HepG2 (cell line): ENCODE results near the gene ZBTB1. TPM values are rescaled to one million over a fixed set of nuclear protein-coding genes. Genes with fewer than 3 reads are reported as not detected.

Experiments
- ATAC-seq: fragments of 200-7000 bp; cut with Tn5 transposase; 3 replicates; pipeline ENCODE4 v1.9.1; 2020; ENCODE audit warnings: mild to moderate bottlenecking, moderate library complexity
- BruUV-seq: library from RNA; stranded (reverse); fragments of 400-500 nt; replicated peaks from 2 replicates; lab custom pipeline; 2021; lab: Mats Ljungman, UMichigan
- CTCF ChIA-PET: fragments of 300-600 bp; formaldehyde crosslinking; extraction: SDS; loops from one replicate; lab custom pipeline; 2021; ENCODE audit warnings: low total read pairs, inconsistent platforms, low intra/inter-chr PET ratio; lab: Yijun Ruan, JAX
- POLR2A ChIA-PET: fragments of 350-600 bp; sonication (Branson Sonifier 250); formaldehyde crosslinking; loops from one replicate; lab custom pipeline; 2020; ENCODE audit warnings: antibody characterized with exemption, inconsistent platforms; lab: Yijun Ruan, JAX
- DNase-seq: peaks from one replicate; pipeline ENCODE4 v3.0.0-alpha.2; 2015; ENCODE audit warnings: low spot score
- FAIRE-seq: peaks from 3 replicates; lab custom pipeline; 2011; peaks lifted over from hg19 to GRCh38; lab: Jason Lieb, UNC
- H2AFZ ChIP-seq: one replicate; pipeline ENCODE4 v1.6.1; 2011; ENCODE audit warnings: low read length, inconsistent platforms
- H3K27ac ChIP-seq: fragments of 300-600 bp; 3 replicates; pipeline ENCODE4 v1.8.0; 2011; ENCODE audit warnings: mixed run types, mild to moderate bottlenecking, mixed read lengths, low read length, inconsistent platforms; ENCODE audit not compliant: insufficient read depth; ENCODE audit errors: extremely low read length
- H3K27me3 ChIP-seq, 2 experiments: fragments of 200-600 bp in 1 of 2; 2 replicates in 1 of 2; 3 replicates in 1 of 2; pipeline versions ENCODE4 v1.6.0 to v1.8.0; 2011; ENCODE audit warnings: low read length in 2 of 2, mild to moderate bottlenecking in 2 of 2, moderate library complexity in 2 of 2, inconsistent platforms in 1 of 2; ENCODE audit not compliant: insufficient read depth in 2 of 2, control insufficient read depth in 1 of 2
- H3K36me3 ChIP-seq, 2 experiments: fragments of 200-600 bp in 1 of 2; replicated peaks in 1 of 2; 2 replicates in 1 of 2; 3 replicates in 1 of 2; pipeline versions ENCODE4 v1.5.1 to v1.8.0; 2011; ENCODE audit warnings: low read length in 2 of 2, inconsistent platforms in 1 of 2; ENCODE audit not compliant: insufficient read depth in 2 of 2, control insufficient read depth in 1 of 2
- H3K4me1 ChIP-seq: 2 replicates; pipeline ENCODE4 v1.5.1; 2012; ENCODE audit warnings: low read length, inconsistent platforms; ENCODE audit not compliant: insufficient read depth
- H3K4me2 ChIP-seq: 2 replicates; pipeline ENCODE4 v1.6.0; 2011; ENCODE audit warnings: low read depth, low read length, inconsistent platforms
- H3K4me3 ChIP-seq, 3 experiments: fragments of 200-600 bp in 1 of 3; sonication (generic), shearing (Covaris generic) in 1 of 3; replicated peaks in 1 of 3; 2 replicates each; pipeline ENCODE4 v1.5.1; 2011 to 2016; ENCODE audit warnings: low read length in 3 of 3, inconsistent platforms in 2 of 3, low read depth in 2 of 3, mild to moderate bottlenecking in 2 of 3, control low read depth in 1 of 3, mixed read lengths in 1 of 3; ENCODE audit not compliant: insufficient read depth in 1 of 3
- H3K79me2 ChIP-seq: one replicate; pipeline ENCODE4 v1.6.1; 2011; ENCODE audit warnings: low read length, inconsistent platforms; ENCODE audit not compliant: insufficient read depth
- H3K9ac ChIP-seq: 2 replicates; pipeline ENCODE4 v1.6.0; 2011; ENCODE audit warnings: mild to moderate bottlenecking, low read depth, low read length, inconsistent platforms; ENCODE audit not compliant: insufficient read depth
- H3K9me3 ChIP-seq: 2 replicates; pipeline ENCODE4 v1.5.1; 2012; ENCODE audit warnings: mild to moderate bottlenecking, low read length
- H4K20me1 ChIP-seq: 2 replicates; pipeline ENCODE4 v1.6.0; 2011; ENCODE audit warnings: inconsistent platforms, mild to moderate bottlenecking, low read length, moderate library complexity; ENCODE audit not compliant: insufficient read depth
- CHD4 ChIP-seq: fragments of 200-600 bp; sonication (generic); IDR thresholded peaks from 2 replicates; pipeline ENCODE4 v1.7.0; 2017; ENCODE audit warnings: mild to moderate bottlenecking, low read length, borderline replicate concordance
- PAXIP1 ChIP-seq: sonication (generic); formaldehyde crosslinking; conservative IDR thresholded peaks from 2 replicates; pipeline ENCODE4 v1.4.0; 2020; ENCODE audit warnings: mild to moderate bottlenecking, missing genetic modification reagents, moderate library complexity
- PBX3 ChIP-seq: sonication (generic); formaldehyde crosslinking; IDR thresholded peaks from 2 replicates; pipeline ENCODE4 v1.8.1; 2023; ENCODE audit warnings: missing genetic modification reagents, inconsistent platforms, borderline replicate concordance
- SMAD1 ChIP-seq: sonication (generic); formaldehyde crosslinking; IDR thresholded peaks from 2 replicates; pipeline ENCODE4 v1.4.0; 2020; ENCODE audit warnings: missing genetic modification reagents, low read depth, mild to moderate bottlenecking, borderline replicate concordance
- ZBTB42 ChIP-seq: sonication (generic); formaldehyde crosslinking; IDR thresholded peaks from 2 replicates; pipeline ENCODE4 v1.5.0; 2020; ENCODE audit warnings: mild to moderate bottlenecking, missing genetic modification reagents
- ZEB1 ChIP-seq: IDR thresholded peaks from 2 replicates; pipeline ENCODE4 v1.6.1; 2012; ENCODE audit warnings: mild to moderate bottlenecking, low read depth, inconsistent platforms; ENCODE audit not compliant: insufficient replicate concordance
- ZNF451 ChIP-seq: sonication (generic); formaldehyde crosslinking; IDR thresholded peaks from 2 replicates; pipeline ENCODE4 v1.5.0; 2020; ENCODE audit warnings: mild to moderate bottlenecking, missing genetic modification reagents
- ZNF775 ChIP-seq: sonication (generic); formaldehyde crosslinking; IDR thresholded peaks from 2 replicates; pipeline ENCODE4 v1.4.0; 2020; ENCODE audit warnings: missing genetic modification reagents, mild to moderate bottlenecking, moderate library complexity, borderline replicate concordance
- WGBS: methylation state at CpG from one replicate; pipeline ENCODE4 v1.1.6; 2017; ENCODE audit warnings: low lambda C conversion rate; 5-methylcytosine and 5-hydroxymethylcytosine counted together
- in situ Hi-C: cut with HindIII; loops from 2 replicates; pipeline ENCODE4 v1.10.0; 2017; ENCODE audit warnings: low pct_unique_long_range_greater_than_20kb; ENCODE audit not compliant: extremely low pct_ligation_motif_present
- intact Hi-C: fragments of 100-400 bp; cut with micrococcal nuclease; formaldehyde crosslinking; loops from one replicate; pipeline ENCODE4 v1.10.0; 2022; ENCODE audit not compliant: unreplicated experiment
- polyA plus RNA-seq, 8 experiments: library from polyadenylated mRNA; depleted of rRNA in 3 of 8; stranded (reverse) in 7 of 8; unstranded in 1 of 8; fragments of >200 nt; fragmentation: Illumina TruSeq in 4 of 8; extraction: Trizol in 4 of 8; gene quantifications; 2 replicates each; pipeline versions ENCODE4 v1.2.1 to v1.2.3, GENCODE V29; 2011 to 2016; ENCODE audit warnings: low read depth in 4 of 8, missing spikeins in 1 of 8, mixed read lengths in 1 of 8; ENCODE audit not compliant: insufficient read depth in 1 of 8
- total RNA-seq, 5 experiments: library from RNA; depleted of rRNA; stranded (reverse); fragments of >200 nt; fragmentation: Illumina TruSeq; extraction: Trizol; gene quantifications; 2 replicates each; pipeline ENCODE4 v1.2.3, GENCODE V29; 2016; ENCODE audit warnings: low read depth in 1 of 5
- TF ChIP-seq, protein P1 (sequence below): sonication (generic); formaldehyde crosslinking; IDR thresholded peaks from 2 replicates; pipeline ENCODE4 v1.8.0; 2023; ENCODE audit warnings: mild to moderate bottlenecking, missing genetic modification reagents

Gene ZBTB1
- total and polyA plus RNA-seq, 2 of the 13 experiments (the other 11 are each of a cell fraction or from before 2014, with no cell fraction given) = 18.8 to 22.6 TPM

- Histone ChIP-seq H2AFZ (no peak overlapping the region), H3K9me3 (no peaks in the 10 kb centered on the region), H3K79me2 (no peaks in the 10 kb centered on the region), H3K4me3 (no peak overlapping the region), H3K4me1 (peaks cover 18% of the 10 kb centered on the region), H3K9ac (no peak overlapping the region), H4K20me1 (no peaks in the 10 kb centered on the region), H3K27ac (no peak overlapping the region), H3K36me3 (no peaks in the 10 kb centered on the region), H3K27me3 (no peaks in the 10 kb centered on the region), H3K4me2 (no peak overlapping the region)
- FAIRE-seq (no peak), DNase-seq (peak; percentile 28), ATAC-seq (no peak)
- POLR2A ChIA-PET = no interaction called here
- no TSS peak for BruUV-seq
- intact Hi-C loops (no loop called here), in situ Hi-C loops (no loop called here)
- TF ChIP-seq ZNF451 (CRISPR knock-in tag) (no peak), ZBTB42 (CRISPR knock-in tag) (no peak), PAXIP1 (no peak), SMAD1 (no peak), ZEB1 (no peak), PBX3 (CRISPR knock-in tag) (no peak), CHD4 (no peak), ZNF775 (no peak)
- TF ChIP-seq, protein P1, sequence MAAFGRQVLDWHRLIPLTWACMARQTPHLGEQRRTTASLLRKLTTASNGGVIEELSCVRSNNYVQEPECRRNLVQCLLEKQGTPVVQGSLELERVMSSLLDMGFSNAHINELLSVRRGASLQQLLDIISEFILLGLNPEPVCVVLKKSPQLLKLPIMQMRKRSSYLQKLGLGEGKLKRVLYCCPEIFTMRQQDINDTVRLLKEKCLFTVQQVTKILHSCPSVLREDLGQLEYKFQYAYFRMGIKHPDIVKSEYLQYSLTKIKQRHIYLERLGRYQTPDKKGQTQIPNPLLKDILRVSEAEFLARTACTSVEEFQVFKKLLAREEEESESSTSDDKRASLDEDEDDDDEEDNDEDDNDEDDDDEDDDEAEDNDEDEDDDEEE (CRISPR knock-in tag) = no peak
- WGBS = 25% methylated on average over 4 of the region's 4 CpGs
- CTCF ChIA-PET = no interaction called here
Measured at GRCh38 chr14:64536488-64537245, 32.1 kb downstream of the ZBTB1 start.
